Stimulated activated CD4-positive, alpha-beta T cell treated with anti-CD3 and anti-CD28 coated beads, Interleukin-12 subunit alpha, Interleukin-12 subunit beta, amount 100 ng/mL, for 24 hours (primary cell): ENCODE measurements around the gene WDR64.
"Not testable (repeated sequence)": the region's sequence is repeated elsewhere in the genome, so short reads cannot be mapped to it uniquely, and the experiment has no call there.

Experiments used
- DNase-seq, 2 experiments: peaks; one replicate each; pipeline ENCODE4 v3.0.0-alpha.2; 2020; ENCODE audit warnings: low read depth in 2 of 2

WDR64 gene

GRCh38 chr1:241799416-241799815 is 147.3 kb downstream of the WDR64 start:
- no peak for DNase-seq

GRCh38 chr1:241800640-241801039 is 148.6 kb downstream of the WDR64 start:
- DNase-seq = no peak

GRCh38 chr1:241802863-241803262 is 150.8 kb downstream of the WDR64 start:
- no peak for DNase-seq

- DNase-seq = not testable (repeated sequence)
Measured at GRCh38 chr1:241804706-241805105, 152.6 kb downstream of the WDR64 start.

- no peak for DNase-seq
Measured at GRCh38 chr1:241808265-241808664, 156.2 kb downstream of the WDR64 start.

GRCh38 chr1:241810769-241811405 is 158.8 kb downstream of the WDR64 start:
- DNase-seq = no peak

- DNase-seq = no peak
Measured at GRCh38 chr1:241813768-241814320, 161.8 kb downstream of the WDR64 start.

- no peak for DNase-seq
Measured at GRCh38 chr1:241816008-241816407, 163.9 kb downstream of the WDR64 start.

GRCh38 chr1:241817331-241817792 is 165.3 kb downstream of the WDR64 start:
- DNase-seq = no peak

- DNase-seq = no peak
Measured at GRCh38 chr1:241817956-241818612, 166.0 kb downstream of the WDR64 start.

GRCh38 chr1:241819340-241819866 is 167.3 kb downstream of the WDR64 start:
- no peak for DNase-seq

- DNase-seq = no peak
Measured at GRCh38 chr1:241821363-241821762, 169.3 kb downstream of the WDR64 start.

GRCh38 chr1:241822846-241823245 is 170.8 kb downstream of the WDR64 start:
- DNase-seq = no peak

GRCh38 chr1:241823925-241824324 is 171.8 kb downstream of the WDR64 start:
- no peak for DNase-seq

GRCh38 chr1:241825581-241825980 is 173.5 kb downstream of the WDR64 start:
- DNase-seq = no peak

- not testable (repeated sequence) for DNase-seq
Measured at GRCh38 chr1:241826613-241827012, 174.5 kb downstream of the WDR64 start.

- no peak for DNase-seq
Measured at GRCh38 chr1:241827264-241827663, 175.2 kb downstream of the WDR64 start.

- no peak for DNase-seq
Measured at GRCh38 chr1:241828463-241829021, 176.5 kb downstream of the WDR64 start.

GRCh38 chr1:241829468-241829867 is 177.4 kb downstream of the WDR64 start:
- no peak for DNase-seq

GRCh38 chr1:241834733-241835377 is 182.8 kb downstream of the WDR64 start:
- no peak for DNase-seq

- DNase-seq = no peak
Measured at GRCh38 chr1:241836941-241837340, 184.9 kb downstream of the WDR64 start.

GRCh38 chr1:241837416-241837815 is 185.3 kb downstream of the WDR64 start:
- no peak for DNase-seq
